ENCODE measurements around the gene PSAPL1.
A peak's percentile ranks its signal among the peaks of the same experiment; 100 is the strongest.

Gene PSAPL1

DNA sequence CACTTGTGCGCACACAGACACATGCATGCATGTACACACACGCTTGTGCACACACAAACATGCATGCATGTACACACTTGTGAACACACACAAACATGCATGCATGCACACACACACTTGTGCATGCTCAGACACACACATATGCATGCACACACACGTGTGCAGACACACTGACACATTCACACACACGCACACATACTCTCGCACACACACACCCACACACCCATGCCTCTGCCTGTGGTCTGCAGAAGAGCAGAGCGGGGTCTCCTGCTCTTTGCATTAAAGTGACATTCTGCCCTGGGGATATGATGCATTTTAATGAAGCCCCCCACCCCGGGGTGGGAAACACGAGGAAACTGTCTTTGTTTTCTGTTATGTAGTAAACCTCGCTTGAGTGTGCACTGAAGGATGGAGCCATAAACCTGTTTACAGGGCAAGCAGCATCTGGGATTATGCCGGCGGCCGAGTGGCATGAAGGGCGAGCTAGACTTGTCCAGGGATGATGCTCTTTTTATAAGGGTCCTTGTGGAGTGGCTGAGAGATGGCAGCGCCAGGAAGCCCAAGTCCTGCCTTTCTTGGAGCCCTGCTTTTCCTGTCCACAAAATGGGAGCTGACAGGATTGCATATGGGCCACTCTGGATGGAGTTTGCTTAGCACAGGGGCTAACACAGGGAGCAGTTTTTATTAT lies 17.8 kb downstream of the PSAPL1 start:
- no peak for DNase-seq

DNA sequence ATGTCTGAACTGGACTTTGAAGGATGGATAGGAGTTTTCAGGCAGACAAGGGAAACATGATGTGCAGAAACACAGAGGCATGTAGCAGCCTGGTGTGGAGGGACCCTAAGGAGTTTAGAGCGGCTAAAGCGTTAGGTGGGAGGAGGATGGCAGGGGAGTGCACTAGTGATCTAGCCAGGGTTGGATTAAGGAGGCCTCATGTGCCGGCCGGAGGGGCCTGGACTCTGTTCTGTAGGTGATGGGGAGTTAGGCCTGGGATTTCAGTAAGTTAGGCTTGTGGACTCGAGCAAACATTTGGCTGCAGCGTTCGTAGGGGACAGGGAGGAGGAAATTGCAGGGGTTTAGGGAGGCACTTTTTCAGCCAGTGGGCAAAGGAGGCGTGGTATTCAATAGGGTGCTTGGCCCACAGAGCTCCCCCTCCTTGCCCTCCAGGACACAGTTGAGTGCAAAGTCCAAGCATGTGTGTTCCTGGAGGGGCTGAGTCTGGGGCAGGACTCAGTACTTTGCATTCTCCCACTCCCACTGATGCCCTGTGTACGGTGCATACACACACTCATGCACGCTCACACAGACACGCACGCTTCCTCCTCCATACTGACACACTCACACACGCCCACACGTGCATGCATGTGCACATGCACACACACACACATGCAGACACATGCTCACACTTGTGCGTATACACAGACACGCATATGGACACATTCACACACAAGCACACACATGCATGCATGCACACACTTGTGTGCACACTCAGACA lies 18.6 kb downstream of the PSAPL1 start:
- DNase-seq, result no peak

DNA sequence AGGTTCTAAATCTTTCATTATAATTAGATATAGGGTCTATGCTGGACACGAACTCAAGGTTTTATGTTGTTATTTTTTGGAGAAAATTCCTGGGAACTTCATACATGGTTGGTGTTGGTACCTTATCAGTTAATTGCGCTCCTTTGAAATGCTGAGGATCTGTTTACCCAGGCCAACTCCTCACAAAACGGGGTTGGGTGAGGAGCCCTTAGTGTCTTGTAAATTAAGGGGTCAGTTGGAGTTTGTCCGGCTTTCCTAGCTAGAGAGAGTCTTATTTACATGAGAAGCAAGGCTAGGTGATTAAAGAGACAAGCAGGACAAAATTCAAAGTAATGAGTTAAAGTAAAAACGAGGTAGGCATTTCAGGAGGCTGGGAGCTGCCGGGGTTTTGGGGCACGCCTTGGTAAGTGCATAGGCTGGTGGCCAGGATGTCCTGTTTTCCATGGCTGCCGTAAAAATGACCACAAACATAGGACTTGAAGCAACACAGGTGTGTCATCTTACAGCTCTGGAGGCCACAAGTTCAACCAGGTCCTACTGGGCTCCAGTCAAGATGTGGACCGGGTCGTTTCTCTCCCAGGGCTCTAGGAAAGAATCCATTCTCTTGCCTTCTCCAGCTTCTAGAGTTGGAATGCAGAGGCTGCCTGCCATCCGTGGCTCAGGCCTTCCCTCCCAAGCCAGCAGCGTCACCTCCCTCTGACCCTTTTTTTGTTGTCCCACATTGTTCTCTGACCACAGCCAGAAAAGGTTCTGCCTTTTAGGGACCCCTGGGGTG lies 19.8 kb downstream of the PSAPL1 start:
- no peak for DNase-seq

DNA sequence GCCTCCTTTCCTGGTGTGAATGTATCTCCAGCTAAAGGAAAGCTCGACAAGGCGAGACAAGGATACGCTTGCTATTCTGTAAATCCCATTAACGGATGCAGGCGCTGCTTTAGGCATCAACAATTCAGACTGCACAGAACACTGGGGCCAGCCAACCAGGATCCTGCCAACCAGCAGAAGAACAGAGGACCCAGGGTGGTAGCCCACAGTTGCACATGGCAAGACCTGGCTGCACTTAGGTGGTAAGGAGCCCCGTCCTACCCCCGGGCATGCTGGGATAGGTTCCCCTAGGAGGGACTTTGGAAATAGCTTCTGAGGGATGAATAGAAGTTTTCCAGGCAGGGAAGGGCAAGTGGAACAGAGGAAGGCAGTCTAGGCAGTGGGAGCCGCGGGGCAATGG lies 20.7 kb downstream of the PSAPL1 start:
- DNase-seq, result no peak

DNA sequence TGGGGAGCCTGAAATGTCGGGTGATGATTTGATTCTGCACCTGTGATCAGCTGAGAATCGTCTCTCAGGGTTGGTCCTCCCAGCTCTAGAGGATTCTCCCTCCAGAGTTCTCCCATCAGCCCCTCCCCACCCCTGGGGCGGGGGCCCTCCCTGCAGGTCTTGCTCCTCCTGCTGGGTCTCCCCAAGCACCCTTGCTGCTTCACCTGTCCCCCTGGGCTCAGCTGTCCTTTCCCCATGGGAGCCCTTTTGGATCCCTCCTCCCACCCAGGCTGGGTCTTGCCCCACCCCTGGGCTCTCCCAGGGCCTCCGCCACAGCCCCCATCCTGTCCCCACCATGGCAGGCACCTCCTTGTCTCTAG lies 22.2 kb downstream of the PSAPL1 start:
- DNase-seq, result no peak

DNA sequence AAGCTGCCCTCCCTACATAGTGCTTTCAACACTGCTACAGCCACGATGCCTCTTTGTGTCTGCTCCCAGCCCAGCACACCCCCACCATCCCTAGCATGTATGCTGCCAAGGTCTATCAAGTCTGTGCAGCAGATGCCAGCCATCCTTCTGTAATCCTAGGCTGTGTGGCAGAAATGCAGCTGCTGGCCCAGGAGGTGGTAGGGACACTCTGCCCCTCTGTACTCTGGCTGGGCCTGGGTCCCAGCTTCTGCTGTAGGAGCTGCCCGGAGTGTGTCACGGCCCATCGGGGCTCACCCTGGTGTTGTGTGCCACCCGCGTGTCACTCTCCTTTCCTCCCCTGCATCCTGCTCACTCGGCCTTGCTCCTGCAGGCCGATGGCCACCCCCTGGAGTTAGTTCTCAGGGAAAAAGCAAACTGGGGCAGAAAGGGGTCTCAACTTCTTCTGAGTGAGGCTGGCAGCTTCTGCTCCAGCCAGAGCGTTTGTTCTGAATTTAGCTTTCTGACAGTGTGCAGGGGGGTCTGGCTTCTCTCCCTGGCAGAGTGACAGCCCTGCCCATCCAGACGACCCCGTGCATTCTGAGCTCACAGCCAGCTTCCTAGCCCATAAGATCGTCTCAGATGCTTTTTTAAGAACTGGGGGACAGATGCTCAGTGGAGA lies 22.7 kb downstream of the PSAPL1 start:
- DNase-seq, result no peak

DNA sequence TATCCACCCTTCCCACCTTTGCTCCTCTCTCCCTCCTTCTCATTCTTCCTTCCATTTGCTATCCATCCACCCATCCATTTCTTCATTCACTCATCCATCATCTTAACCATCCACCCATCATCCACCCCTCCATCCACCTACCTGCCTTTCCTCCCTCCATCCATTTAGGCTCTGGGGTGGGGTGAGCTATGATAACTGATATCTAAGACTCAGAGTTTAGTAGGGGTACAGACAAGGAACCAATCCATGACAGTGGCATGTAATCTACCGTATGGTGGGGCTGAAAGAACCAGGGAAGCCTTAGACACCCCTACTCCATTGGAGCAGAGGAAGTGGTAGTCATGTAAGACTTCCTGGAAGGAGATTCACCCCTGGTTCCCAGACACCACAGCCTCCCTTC lies 23.2 kb downstream of the PSAPL1 start:
- DNase-seq, result no peak

DNA sequence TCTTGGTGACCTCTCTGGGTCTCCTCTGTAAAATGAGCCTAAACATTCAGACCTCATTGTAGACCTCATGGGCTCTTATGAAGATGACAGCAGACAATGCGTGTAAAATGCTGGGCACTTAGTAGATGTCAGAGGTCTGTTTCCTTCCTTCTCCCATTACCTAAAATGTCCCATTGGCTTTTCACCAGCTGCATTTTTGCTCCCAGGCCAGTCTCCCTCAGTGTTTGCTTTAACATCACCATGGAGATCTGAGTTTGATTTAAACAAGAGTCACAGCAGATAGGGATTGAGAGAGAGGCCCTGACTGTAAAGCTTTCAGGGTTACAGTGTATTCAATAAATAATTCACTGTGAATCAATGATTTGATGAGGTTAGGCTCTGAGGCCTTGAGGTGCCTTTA lies 24.3 kb downstream of the PSAPL1 start:
- no peak for DNase-seq

DNA sequence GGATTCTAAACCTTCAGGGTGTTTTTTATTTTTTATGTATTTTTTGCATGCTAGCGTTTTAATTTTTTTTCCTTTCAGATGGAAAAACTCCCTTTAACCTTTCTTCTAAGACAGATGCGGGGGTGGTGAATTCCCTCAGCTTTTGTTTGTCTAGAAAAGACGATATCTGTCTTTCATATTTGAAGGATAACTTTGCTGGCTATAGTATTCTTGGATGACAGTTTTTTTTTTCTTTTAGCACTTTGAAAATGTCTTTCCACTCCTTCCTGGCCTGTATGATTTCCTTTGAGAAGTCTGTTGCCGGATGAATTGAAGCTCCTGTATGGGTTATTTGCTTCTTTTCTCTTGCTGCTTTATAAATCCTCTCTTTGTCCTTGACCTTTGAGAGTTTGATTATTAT lies 26.6 kb downstream of the PSAPL1 start:
- no peak for DNase-seq

DNA sequence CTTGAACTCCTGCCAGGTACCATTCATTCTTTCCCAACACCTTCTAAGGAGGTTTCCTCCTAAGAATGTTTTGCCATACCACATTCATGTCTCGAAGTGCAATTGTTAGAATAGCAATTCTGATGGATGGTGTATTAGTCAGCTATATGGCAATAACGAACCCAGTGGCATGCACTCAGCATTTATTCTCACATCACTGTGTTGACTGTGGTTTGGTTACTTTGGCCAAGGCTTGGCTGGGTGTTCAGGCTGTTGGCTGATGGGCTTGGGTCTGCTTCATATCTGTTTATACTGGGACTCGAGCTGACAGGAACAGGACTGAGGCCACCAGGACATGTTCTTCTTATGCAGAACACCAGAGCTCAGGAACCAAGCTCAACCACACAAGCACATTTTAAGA lies 31.7 kb downstream of the PSAPL1 start:
- DNase-seq, result no peak

DNA sequence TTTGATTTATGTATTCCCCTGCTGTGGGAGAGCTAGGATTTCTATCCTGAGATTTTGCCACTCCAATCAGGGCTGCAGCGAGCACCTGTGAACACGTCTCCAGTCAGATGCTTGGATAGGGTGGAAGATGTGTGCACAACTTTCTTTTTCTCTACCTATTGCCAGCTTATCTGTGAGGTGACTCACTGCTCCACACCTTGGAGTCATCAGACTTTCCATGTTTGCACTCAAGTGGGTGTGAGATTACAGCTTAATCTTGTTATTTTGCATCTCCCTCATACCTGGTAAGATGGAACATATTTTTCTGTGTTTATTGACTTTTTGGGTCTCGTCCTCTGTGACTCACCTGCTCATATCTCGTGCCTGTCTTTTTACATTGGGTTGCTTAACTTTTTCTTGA lies 32.2 kb downstream of the PSAPL1 start:
- no peak for DNase-seq

DNA sequence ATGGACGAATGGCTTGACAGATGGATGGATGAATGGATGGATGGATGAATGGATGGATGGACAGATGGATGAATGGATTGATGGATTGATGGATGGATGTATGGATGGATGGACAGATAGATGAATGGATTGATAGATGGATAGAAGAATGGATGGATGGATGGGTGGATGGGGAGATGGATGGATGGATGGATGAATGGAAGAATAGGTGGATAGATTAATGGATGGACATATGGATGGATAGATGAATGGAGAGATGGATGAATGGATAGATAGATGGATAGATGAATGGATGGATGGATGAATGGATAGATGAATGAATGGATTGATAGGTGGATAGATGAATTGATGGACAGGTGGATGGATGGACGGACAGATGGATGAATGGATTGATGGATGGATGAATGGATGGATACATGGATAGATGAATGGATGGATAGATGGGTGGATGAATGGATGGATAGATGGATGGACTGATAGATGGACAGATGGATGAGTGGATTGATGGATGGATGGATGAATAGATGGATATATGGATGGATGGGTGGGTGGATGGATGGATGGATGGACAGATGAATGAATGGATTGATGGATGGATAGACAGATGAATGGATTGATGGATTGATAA lies 33.9 kb downstream of the PSAPL1 start:
- no peak for DNase-seq

DNA sequence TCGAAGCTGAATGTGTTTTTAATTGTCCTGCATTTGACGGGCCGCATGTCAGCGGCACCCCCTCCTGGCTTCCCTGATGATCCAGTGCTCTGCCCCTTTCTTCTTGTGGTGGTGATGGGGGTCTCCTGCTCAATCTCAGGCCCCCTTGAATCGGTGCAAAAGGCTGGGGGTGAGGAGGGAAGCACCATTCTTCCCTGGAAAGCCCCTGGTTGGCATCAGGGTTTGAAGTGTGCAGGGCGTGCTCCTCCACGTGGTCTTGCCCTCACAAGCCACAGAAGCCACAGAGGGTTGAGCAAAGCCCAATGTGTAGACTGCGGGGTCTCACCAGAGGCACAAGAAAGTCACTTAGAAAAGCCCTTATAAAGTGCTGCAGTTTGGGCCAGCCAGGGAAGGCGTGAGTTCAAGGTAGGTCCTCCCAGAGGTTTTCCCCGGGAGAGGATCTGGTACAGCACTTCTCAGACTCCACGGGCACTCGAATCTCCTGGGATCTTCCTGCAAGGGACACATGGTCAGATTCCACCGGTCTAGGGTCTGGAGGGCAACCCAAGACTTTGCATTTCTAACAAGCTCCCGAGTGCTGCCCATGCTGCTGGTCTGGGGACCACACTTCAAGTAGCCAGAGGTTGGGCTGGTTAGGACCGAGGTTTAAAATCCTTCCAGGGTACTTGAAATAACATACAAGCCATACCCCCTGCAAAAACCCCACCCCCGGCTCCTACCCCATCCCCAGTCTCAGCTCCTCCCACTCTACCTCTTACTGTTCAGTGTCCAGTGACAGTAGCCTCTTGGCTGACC lies 35.1 kb downstream of the PSAPL1 start:
- DNase-seq, result no peak

DNA sequence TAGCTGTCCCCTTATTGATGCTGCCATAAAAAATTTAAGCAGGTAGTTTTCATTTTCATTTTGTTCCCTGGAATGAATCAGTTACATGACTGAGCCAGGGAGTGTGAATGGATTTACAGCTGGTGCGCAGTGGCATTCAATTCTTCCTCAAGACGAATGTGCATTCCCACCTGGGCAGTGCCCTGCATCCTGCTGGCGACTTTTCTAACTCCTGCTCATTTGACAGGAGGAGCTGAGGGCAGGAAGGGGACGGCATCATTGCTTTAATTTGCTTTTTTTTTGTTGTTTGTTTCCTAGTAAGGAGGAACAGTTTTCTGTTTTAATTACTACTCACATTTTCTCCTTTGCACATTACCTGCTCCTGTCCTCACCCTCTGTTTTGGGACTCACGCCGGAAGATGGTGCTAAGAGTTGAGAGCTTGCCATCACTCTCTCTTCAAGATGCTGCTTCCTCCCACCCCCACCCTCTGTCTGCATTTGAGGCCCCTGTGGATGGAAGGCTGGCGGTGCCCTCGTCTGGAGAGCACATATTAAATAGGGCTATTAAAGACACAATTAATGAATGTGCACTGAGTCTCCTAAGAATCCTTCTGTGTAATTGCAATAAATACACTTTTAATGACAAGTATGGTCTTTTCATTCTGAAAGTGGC lies 35.8 kb downstream of the PSAPL1 start:
- DNase-seq, result no peak

DNA sequence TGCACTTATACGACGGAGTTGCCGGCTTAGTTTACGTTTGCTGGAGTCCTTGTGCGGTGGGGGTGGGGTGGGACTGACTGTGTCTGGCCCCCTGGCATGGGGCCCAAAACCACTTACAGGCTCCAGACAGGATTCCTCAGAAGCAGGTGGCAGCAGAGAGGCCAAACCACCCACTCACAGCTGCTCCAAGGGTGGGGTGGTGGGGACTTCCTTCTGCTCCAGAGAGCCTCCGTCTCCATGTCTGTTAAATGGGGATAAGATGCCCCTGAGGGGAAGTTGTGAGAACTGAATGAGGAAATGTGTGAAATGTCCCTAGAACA lies 36.7 kb downstream of the PSAPL1 start:
- DNase-seq, result peak; percentile 76

DNA sequence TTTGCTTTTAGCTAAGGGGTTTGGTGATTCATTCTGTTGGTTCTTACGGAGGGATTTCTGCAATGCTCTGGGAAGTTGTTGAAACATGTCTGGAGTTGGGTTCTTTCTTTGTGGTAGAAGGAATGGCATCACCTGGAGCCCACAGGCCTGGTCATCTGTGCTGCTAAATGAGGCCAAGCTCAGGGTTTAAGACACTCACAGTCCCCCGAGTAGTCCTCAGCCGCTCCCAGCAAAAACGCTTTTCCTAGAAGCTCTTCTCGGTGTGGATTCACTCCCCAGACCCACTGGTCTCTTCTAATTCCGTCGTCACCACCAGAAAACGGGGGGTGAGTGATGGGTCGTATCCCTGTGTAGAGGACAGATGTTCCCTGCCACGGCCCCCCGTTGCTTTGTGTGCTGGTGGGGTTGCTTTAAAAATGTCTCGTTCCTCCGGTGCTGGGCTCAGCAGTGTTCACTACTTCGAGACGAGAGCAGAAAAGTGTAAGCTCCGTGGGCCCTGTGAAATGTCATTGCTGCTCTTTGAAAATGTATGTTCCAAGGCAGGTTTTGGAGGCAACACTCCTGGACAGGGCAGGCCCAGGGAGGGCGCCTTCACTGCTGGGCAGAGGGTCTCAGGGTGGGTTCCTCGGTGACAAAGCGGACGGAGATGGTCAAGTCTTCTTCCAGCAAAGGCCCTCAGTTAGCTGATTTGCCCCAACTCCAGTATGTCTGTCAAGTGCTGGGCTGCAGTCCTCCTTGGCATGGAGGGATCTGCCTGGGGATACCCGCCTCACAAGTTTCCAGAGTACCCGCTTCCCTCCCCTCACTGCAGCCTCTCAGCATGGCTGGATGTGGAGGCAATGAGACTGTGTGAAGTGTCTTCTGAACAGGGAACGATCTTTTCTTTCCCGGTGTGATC lies 37.3 kb downstream of the PSAPL1 start:
- no peak for DNase-seq

DNA sequence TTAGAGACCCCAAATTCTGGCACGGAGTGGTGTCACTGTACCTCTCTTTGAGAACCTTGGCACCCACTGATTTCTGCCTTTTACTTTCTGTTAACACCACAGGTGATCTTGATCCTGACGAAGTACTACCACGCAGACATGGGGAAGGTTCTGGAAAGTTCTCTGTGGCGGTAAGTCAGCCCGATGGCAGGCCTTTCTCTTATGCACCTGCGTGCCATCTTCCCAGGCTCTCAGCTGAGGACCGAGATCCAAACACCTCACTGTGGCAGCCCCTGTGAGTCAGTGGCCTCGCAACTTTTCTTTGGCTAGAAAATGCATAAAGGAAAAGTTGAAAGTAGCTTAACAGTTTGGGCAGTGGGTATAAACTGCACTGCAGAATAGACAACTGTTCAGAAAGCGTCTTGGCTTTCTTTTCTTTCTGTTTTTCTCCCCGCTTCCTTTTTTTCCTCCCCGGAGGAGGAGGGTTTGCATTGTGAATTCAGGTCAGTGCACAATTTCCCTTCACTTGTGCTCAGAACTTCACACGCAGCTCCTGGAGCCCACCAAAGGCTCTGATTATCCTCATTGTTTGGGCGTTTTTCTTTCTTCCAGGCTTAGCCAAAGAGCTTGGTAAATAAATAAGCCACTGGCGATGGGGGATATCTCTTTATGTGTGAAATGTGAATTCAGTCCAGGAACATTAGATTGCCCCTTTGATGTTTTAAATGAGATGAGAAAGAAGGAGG lies 38.4 kb downstream of the PSAPL1 start:
- no peak for DNase-seq

DNA sequence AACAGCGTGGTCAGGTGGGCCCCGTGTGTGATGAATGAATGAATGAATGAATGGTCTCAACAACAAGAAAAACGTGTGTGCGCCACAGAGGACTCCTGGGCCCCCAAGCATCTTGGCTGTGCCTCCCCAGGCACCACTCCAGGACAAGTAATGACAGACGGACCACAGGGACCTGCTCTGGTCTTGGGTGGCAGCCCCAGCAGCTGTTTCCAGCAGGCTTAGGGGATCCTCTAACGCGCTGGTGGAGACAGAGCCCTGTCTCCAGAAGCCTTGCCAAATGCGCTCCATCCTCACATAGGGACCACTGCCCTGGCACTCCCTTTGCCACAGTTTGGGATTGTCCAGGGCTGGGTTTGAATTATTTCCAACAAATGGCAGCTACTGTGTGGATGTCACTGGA lies 39.1 kb downstream of the PSAPL1 start:
- DNase-seq, result no peak

DNA sequence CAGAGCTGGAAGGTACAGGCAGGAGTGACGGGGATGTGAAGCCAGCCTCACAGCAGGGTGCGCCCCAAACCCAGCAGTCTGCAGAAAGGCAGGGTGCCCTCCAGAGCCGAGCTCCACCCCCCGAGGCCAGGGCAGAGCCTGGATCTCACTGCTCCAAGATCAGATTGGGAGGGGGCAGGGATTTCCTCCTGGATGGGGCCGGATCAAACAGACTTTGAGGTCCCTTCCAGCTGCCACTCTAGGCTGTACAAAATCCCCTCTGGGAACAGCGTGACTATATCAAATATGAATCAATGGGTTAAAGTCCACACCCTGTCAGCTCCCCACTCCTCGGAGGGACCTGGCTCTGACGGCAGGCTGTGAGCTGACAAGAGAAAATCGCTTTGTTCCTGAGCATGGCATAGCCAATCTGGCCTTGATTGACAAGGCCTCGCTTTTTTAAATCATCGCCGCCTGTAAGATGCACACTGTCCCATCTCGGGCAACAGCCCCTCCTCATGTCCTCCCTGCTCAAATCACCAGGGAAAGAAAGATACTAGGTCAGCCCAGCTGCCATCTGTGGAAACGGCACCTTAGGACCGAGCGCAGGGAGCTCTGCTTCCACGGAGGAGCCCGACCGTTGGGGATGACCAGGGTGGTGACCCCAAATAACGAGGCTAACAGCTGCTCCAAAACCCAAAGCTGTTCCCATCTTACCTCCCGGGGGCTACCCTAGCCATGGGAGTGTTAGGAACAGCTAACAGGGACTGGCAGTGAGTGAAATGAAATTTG lies 39.9 kb downstream of the PSAPL1 start:
- no peak for DNase-seq

Measured in DMS153 (cell line).